PFSK-1 (cell line): ENCODE results near the gene FAM13A.

Experiments used
- FOXP2 ChIP-seq: optimal IDR thresholded peaks from 2 replicates; pipeline ENCODE3; 2011; ENCODE audit warnings: borderline replicate concordance, control low read depth, inconsistent platforms; ENCODE audit not compliant: insufficient read depth; ENCODE audit errors: extremely low read length, extremely low read depth
- POLR2AphosphoS5 ChIP-seq: IDR thresholded peaks from 2 replicates; pipeline ENCODE4 v1.6.1; 2012; ENCODE audit warnings: low read depth, mild to moderate bottlenecking, control low read depth, low read length, moderate library complexity
- SIN3A ChIP-seq: IDR thresholded peaks from 2 replicates; pipeline ENCODE4 v1.6.1; 2012; ENCODE audit warnings: mild to moderate bottlenecking, low read length, moderate library complexity, borderline replicate concordance; ENCODE audit not compliant: insufficient read depth
- TAF1 ChIP-seq: IDR thresholded peaks from 2 replicates; pipeline ENCODE4 v1.6.1; 2012; ENCODE audit warnings: low read length, control low read depth, borderline replicate concordance; ENCODE audit not compliant: insufficient read depth
- TF ChIP-seq, protein P1 (sequence below), 2 experiments: IDR thresholded peaks; 2 replicates each; pipeline versions ENCODE4 v1.6.1 to v1.8.0; 2011 to 2012; ENCODE audit warnings: low read depth in 2 of 2, low read length in 2 of 2, control low read depth in 1 of 2, inconsistent platforms in 1 of 2, mild to moderate bottlenecking in 1 of 2, moderate library complexity in 1 of 2; ENCODE audit not compliant: insufficient read depth in 1 of 2

FAM13A gene

DNA sequence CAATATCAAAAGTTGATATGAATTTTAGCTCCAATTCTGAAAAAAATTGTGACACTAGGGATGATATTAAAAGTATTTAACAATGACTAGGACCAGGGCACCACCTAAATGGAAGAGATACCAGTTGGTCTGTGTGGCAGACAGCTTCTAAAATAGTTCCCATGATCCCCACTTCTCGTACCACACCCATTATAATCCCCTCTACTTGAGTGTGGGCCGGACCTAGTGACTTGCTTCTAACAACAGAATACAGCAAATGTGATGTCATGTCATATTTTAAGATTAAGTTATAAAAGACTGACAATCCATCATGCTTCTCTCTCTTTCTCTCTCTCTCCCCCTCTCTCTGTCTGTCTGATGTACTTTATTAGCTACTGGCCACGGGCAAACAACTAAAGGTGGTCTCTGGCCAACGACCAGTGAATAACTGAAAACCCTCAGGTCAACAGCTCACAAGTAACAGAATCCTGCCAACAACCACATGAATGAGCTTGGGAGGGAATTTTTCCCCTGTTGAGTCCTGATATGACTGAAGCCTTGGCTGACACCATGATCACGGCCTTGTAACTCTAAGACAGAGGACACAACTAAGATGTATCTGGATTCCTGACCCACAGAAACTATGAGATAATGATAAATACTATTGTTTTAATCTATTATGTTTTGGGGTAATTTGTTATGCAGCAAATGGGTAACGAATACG lies 34.4 kb downstream of the FAM13A start:
- no peak for TF ChIP-seq SIN3A
- no peak for TF ChIP-seq TAF1
- TF ChIP-seq POLR2AphosphoS5: no peak
- TF ChIP-seq, protein P1, sequence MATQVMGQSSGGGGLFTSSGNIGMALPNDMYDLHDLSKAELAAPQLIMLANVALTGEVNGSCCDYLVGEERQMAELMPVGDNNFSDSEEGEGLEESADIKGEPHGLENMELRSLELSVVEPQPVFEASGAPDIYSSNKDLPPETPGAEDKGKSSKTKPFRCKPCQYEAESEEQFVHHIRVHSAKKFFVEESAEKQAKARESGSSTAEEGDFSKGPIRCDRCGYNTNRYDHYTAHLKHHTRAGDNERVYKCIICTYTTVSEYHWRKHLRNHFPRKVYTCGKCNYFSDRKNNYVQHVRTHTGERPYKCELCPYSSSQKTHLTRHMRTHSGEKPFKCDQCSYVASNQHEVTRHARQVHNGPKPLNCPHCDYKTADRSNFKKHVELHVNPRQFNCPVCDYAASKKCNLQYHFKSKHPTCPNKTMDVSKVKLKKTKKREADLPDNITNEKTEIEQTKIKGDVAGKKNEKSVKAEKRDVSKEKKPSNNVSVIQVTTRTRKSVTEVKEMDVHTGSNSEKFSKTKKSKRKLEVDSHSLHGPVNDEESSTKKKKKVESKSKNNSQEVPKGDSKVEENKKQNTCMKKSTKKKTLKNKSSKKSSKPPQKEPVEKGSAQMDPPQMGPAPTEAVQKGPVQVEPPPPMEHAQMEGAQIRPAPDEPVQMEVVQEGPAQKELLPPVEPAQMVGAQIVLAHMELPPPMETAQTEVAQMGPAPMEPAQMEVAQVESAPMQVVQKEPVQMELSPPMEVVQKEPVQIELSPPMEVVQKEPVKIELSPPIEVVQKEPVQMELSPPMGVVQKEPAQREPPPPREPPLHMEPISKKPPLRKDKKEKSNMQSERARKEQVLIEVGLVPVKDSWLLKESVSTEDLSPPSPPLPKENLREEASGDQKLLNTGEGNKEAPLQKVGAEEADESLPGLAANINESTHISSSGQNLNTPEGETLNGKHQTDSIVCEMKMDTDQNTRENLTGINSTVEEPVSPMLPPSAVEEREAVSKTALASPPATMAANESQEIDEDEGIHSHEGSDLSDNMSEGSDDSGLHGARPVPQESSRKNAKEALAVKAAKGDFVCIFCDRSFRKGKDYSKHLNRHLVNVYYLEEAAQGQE (IDR thresholded peaks at IDR 0.05; ENCODE audit: insufficient read depth in 1 of 2, low read depth in 2 of 2, low read length in 2 of 2): no peak
- no peak for TF ChIP-seq FOXP2

DNA sequence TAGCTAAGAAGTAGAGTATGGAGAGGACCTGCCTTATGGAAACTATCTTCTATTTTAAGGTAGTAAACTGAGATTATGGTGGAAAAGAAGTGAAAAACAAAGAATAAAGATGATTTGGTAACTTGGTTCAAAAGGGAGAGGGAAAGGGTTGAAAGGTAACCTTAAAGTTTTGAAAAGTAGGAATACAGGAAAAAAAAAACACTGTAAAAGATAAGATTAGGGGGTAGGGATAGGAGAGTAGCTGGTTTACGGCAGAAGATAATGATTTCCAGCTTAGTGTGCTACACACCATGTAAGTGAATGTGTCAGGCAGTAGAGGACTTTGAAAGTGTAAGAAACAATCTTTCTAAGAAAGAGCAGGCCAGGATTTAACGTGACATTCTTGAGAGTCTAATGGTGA lies 35.3 kb downstream of the FAM13A start:
- TF ChIP-seq TAF1: no peak
- TF ChIP-seq, protein P1 (IDR thresholded peaks at IDR 0.05; ENCODE audit: insufficient read depth in 1 of 2, low read depth in 2 of 2, low read length in 2 of 2): no peak
- TF ChIP-seq FOXP2: no peak
- TF ChIP-seq SIN3A: no peak
- no peak for TF ChIP-seq POLR2AphosphoS5

DNA sequence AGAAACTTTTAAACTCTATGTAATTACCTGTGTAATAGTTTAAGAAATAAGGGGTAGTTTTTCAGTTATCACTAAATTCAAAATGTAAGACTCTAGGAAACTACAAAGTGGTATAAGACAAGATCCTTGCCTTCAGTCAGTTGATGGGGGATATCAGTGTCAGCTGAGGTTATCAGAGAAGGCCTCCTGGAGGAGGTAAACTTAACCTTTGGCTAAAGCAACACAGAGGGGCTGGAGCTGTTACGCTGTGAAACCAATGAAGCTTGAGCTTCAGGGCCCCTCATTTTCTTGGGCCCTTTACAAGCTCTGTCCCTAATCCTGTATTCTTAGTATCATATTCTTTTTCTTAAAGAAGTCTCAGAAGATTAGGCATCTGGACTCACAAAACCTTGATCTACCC lies 35.9 kb downstream of the FAM13A start:
- no peak for TF ChIP-seq TAF1
- no peak for TF ChIP-seq POLR2AphosphoS5
- TF ChIP-seq, protein P1 (IDR thresholded peaks at IDR 0.05; ENCODE audit: insufficient read depth in 1 of 2, low read depth in 2 of 2, low read length in 2 of 2): no peak
- TF ChIP-seq FOXP2: no peak
- no peak for TF ChIP-seq SIN3A

DNA sequence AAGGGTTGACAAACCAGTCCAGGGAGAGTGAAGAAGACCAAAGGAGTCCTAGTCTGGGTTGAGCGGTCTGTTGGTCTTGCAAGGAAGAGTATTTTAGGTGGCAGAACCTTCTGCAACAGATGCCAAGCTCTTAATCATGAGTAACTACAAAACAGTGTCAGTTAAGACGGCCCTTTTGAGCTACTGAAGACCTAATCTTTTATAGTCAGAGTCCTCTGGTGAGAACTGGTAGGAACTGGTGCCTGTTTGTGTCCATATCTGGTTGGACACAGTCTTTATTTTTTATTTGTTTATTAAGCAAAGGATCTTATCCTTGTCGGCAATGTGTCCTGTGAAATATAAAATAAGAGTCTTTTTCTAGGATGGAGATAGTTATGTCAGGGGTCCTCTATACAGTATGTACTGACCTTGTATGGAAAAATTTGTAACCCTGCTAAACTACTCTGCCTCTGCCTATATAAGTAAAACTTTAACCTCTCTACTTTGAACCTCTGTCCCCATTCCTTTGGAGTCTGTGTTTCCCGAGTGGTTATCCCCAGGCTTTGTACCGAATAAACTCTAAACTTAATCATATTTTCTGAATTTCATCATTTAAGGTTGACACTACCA lies 47.1 kb downstream of the FAM13A start:
- TF ChIP-seq POLR2AphosphoS5 (no peak), SIN3A (no peak), TAF1 (no peak), FOXP2 (no peak)
- TF ChIP-seq, protein P1 (IDR thresholded peaks at IDR 0.05; ENCODE audit: insufficient read depth in 1 of 2, low read depth in 2 of 2, low read length in 2 of 2): no peak
